Subcutaneous adipose tissue (tissue), 4 donors: Measurements from ENCODE around the gene IRF2BPL. TPM values are rescaled to one million over a fixed set of nuclear protein-coding genes. Genes with fewer than 3 reads are reported as not detected.

Experiments used
- CTCF ChIP-seq: fragments of 450-650 bp; IDR thresholded peaks from one replicate; pipeline ENCODE4 v1.5.1; 2016; ENCODE audit warnings: low read depth, mild to moderate bottlenecking, control low read depth, antibody characterized with exemption, moderate library complexity
- total RNA-seq, 4 donors: library from RNA; depleted of rRNA; stranded (reverse); fragments of >200 nt; gene quantifications; one replicate each; pipeline ENCODE4 v1.1.0, GENCODE V29; 2016

Gene IRF2BPL
- total RNA-seq, 4 donors from 2014 or later: 14.0 to 76.7 (median 26.1) TPM

GRCh38 chr14:77005559-77005958 is 22.9 kb downstream of the IRF2BPL start:
- TF ChIP-seq CTCF: no peak

GRCh38 chr14:77004711-77005460 is 23.6 kb downstream of the IRF2BPL start:
- no peak for TF ChIP-seq CTCF

GRCh38 chr14:77003960-77004710 is 24.4 kb downstream of the IRF2BPL start:
- no peak for TF ChIP-seq CTCF

GRCh38 chr14:77002889-77003288 is 25.6 kb downstream of the IRF2BPL start:
- no peak for TF ChIP-seq CTCF

- no peak for TF ChIP-seq CTCF
These were observed 26.2 kb downstream of the IRF2BPL start for GRCh38 chr14:77002335-77002734.

- TF ChIP-seq CTCF: no peak
These were observed 27.9 kb downstream of the IRF2BPL start for GRCh38 chr14:77000340-77001270.
